Measurements from ENCODE around the gene PSD4.

- no peak for TF ChIP-seq CTCF (IDR thresholded peaks at IDR 0.05 in 2 of 3, conservative IDR thresholded peaks at IDR 0.05 in 1 of 3; ENCODE audit: control insufficient read depth in 2 of 3, extremely low read depth in 1 of 3, insufficient read depth in 1 of 3, low read depth in 3 of 3, low read length in 3 of 3)
- TF ChIP-seq ASH2L (IDR thresholded peaks at IDR 0.05; ENCODE audit: borderline replicate concordance, low read depth) = no peak
- TF ChIP-seq PAX5 (IDR thresholded peaks at IDR 0.05; ENCODE audit: borderline replicate concordance, low read depth, low read length) = no peak
- TF ChIP-seq MYC (IDR thresholded peaks at IDR 0.05; ENCODE audit: insufficient read depth, insufficient read length, insufficient replicate concordance, low read length, severe bottlenecking) = no peak
- TF ChIP-seq USF2 (IDR thresholded peaks at IDR 0.05; ENCODE audit: borderline replicate concordance, low read depth, low read length) = no peak
- TF ChIP-seq POLR2AphosphoS2 (IDR thresholded peaks at IDR 0.05; ENCODE audit: low read depth, low read length) = no peak
- no peak for TF ChIP-seq TCF7 (IDR thresholded peaks at IDR 0.05; ENCODE audit: borderline replicate concordance)
- no peak for TF ChIP-seq REST (IDR thresholded peaks at IDR 0.05; ENCODE audit: low read depth, low read length)
These were observed 51.0 kb downstream of the PSD4 start for GRCh38 chr2:113224647-113225236.

Data from GM12878 (cell line).